ENCODE results near the gene WDR26.
"Not testable (repeated sequence)": the region's sequence is repeated elsewhere in the genome, so short reads cannot be mapped to it uniquely, and the experiment has no call there.

The WDR26 gene

DNA sequence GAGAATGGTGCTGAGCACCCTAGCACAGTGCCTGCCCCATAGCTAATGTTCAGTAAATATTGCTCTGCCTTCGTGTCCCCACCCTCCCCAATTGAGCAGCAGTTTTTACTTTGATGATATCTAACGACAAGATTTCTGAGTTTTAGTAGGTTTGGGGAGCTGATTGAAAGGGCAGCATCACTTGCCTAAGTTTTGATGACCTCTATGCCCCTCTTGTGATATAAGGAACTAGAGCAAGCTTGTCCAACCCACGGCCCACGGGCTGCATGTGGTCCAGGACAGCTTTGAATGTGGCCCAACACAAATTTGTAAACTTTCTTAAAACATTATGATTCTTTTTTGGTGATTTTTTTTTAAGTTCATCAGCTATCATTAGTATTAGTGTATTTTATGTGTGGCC is 76.4 kb downstream of the WDR26 start:
- TF ChIP-seq, protein P1, sequence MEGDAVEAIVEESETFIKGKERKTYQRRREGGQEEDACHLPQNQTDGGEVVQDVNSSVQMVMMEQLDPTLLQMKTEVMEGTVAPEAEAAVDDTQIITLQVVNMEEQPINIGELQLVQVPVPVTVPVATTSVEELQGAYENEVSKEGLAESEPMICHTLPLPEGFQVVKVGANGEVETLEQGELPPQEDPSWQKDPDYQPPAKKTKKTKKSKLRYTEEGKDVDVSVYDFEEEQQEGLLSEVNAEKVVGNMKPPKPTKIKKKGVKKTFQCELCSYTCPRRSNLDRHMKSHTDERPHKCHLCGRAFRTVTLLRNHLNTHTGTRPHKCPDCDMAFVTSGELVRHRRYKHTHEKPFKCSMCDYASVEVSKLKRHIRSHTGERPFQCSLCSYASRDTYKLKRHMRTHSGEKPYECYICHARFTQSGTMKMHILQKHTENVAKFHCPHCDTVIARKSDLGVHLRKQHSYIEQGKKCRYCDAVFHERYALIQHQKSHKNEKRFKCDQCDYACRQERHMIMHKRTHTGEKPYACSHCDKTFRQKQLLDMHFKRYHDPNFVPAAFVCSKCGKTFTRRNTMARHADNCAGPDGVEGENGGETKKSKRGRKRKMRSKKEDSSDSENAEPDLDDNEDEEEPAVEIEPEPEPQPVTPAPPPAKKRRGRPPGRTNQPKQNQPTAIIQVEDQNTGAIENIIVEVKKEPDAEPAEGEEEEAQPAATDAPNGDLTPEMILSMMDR (IDR thresholded peaks at IDR 0.05; ENCODE audit: control extremely low read depth, extremely low read depth, low read depth, missing control alignments): no peak
- POLR2A ChIA-PET: no interaction called here
- CTCF ChIA-PET: interaction anchor here (1.0 to 3.2 kb wide), 7 partner anchors 9 to 28 kb away, joined by 4 to 22 read pairs (median 4); partner anchors contain the start of gene NVL
- DNase-seq (ENCODE audit: extremely low spot score): no peak

GRCh38 chr1:224357626-224358124 is 76.9 kb downstream of the WDR26 start:
- TF ChIP-seq, protein P1 (IDR thresholded peaks at IDR 0.05; ENCODE audit: control extremely low read depth, extremely low read depth, low read depth, missing control alignments): no peak
- no peak for DNase-seq (ENCODE audit: extremely low spot score)
- POLR2A ChIA-PET: no interaction called here
- CTCF ChIA-PET: interaction anchor here (1.0 to 3.2 kb wide), 7 partner anchors 10 to 28 kb away, joined by 4 to 22 read pairs (median 4); partner anchors contain the start of gene NVL

DNA sequence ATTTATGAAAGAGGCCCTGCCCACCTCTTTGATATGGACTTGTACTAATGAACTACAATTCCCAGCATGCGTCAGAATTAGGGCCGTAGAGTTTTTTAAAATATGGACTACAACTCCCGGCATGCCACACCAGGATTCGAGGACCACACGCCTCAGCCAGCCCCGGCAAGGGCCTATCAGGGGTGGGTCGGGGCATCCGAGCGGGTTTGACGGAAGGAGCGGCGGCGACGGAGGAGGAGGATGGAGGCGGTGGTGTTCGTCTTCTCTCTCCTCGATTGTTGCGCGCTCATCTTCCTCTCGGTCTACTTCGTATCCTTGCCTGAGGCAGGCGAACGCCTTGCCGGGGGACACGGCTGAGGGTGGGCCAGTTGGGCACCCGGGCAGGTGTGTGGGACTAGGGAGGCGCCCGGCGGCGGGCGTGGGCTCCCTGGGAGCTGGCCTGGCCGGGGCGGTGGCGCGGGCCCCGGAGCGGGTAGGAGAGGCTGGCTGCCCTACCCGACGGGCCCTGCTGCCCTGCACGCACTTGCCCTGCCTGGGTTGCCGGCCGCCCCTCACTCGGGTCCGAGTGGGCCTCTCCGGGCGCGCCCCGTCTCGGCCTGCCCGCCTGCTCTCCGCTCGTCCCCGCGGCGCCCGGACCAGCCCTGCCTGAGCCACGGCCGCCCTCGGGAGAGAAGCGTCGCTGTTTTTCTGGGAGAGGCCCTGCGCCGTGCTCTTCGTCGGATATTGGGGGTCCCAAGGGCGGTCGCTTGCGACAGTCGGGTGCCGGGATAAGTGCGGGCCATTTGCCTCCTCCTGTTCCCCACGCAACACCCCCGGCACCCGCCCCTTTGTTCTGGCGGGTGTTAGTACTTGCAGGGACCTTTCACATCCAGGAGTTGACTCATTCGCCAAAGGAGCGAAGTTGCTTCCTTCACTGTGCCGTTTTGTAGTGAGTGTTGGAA is 77.6 kb downstream of the WDR26 start, which contains the start of gene CNIH4:
TSS of gene CNIH4 (plus strand) at position 195 of the 941 bp plus-strand sequence. CDS start at position 241, 46 bp downstream.
- ChIA-PET POLR2A (interaction anchor here (0.8 kb wide), 1 partner anchor 27 kb away, joined by 3 read pairs; the partner anchor contains the start of gene NVL), CTCF (interaction anchor here (1.0 to 3.2 kb wide), 7 partner anchors 10 to 27 kb away, joined by 3 to 22 read pairs (median 4); partner anchors contain the start of gene NVL)
- peak; percentile 94 for DNase-seq (ENCODE audit: extremely low spot score)
- TF ChIP-seq, protein P1 (IDR thresholded peaks at IDR 0.05; ENCODE audit: control extremely low read depth, extremely low read depth, low read depth, missing control alignments): no peak

GRCh38 chr1:224353975-224354925 is 80.3 kb downstream of the WDR26 start:
- TF ChIP-seq, protein P1 (IDR thresholded peaks at IDR 0.05; ENCODE audit: control extremely low read depth, extremely low read depth, low read depth, missing control alignments): no peak
- no peak for DNase-seq (ENCODE audit: extremely low spot score)
- ChIA-PET POLR2A (no interaction called here), CTCF (interaction anchor here (1.2 to 1.4 kb wide), 2 partner anchors 14 to 20 kb away, joined by 4 to 9 read pairs; no protein-coding TSS in a partner anchor)

DNA sequence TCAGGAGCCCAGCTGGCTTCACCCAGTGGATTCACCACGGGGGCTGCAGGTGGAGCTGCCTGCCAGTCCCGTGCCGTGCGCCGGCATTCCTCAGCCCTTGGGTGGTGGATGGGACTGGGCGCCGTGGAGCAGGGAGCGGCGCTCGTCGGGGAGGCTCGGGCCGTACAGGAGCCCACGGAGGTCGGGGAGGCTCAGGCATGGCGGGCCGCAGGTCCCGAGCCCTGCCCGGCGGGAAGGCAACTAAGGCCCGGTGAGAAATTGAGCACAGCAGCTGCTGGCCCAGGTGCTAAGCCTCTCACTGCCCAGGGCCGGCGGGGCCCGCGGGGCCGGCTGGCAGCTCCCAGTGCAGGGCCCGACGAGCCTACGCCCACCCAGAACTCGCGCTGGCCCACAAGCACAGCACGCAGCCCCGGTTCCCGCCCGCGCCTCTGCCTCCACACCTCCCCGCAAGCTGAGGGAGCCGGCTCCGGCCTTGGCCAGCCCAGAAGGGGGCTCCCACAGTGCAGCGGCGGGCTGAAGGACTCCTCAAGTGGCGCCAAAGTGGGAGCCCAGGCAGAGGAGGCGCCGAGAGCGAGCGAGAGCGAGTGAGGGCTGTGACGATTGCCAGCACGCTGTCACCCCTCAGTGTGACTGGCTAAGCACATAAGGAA is 82.0 kb downstream of the WDR26 start:
- DNase-seq (ENCODE audit: extremely low spot score); POLR2A ChIA-PET: not testable (repeated sequence)
- CTCF ChIA-PET: interaction anchor here (0.9 to 2.3 kb wide), 3 partner anchors 12 to 23 kb away, joined by 3 to 12 read pairs (median 4); no protein-coding TSS in a partner anchor

- CTCF ChIA-PET; DNase-seq (ENCODE audit: extremely low spot score); POLR2A ChIA-PET: not testable (repeated sequence)
Observed at GRCh38 chr1:224349716-224350115, 84.9 kb downstream of the WDR26 start.

Measured in GM10248 (cell line).